Raji (cell line): ENCODE measurements around the gene ADCK2.

Source experiments
- POLR2A ChIP-seq: IDR thresholded peaks from 2 replicates; pipeline ENCODE4 v1.6.1; 2011; ENCODE audit warnings: low read depth, low read length, control low read depth; ENCODE audit not compliant: insufficient read depth

Gene ADCK2

DNA sequence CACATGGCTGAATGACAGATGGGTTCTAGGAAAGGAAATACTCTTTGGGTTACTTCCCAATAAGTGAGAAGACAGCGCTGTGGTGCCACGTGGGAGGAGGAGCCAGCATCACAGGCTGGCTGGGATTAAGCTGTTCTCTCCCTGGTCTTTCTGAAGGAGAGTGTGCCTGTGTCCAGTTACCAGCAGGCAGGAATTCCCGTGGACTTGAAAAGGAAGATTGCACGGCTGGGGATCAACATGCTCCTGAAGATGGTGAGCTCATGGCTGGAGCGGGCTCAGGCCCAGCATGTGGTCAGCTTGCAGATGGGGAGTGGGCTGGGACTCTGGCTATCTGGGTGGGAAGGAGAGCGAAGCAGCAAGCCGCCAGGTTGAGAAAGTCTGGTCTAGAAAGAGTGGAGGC, 8.1 kb downstream of the ADCK2 start:
- TF ChIP-seq POLR2A = no peak

DNA sequence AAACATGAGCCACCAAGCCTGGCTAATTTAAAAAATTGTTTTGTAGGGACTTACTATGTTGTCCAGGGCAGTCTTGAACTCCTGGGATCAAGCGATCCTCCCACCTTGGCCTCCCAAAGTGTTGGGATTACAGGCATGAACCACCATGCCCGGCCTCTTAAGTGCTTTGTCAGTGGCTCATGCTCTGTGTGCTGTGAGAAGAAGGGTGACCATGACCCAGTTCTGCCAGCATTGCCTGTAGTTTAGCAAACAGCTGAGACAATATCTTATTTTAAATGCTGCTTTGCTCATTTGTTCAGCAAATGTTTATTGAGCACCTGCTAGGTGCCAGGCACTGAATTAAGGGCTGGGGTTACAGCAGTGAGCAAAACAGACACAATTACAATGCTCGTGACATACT, 9.0 kb downstream of the ADCK2 start:
- TF ChIP-seq POLR2A = no peak

DNA sequence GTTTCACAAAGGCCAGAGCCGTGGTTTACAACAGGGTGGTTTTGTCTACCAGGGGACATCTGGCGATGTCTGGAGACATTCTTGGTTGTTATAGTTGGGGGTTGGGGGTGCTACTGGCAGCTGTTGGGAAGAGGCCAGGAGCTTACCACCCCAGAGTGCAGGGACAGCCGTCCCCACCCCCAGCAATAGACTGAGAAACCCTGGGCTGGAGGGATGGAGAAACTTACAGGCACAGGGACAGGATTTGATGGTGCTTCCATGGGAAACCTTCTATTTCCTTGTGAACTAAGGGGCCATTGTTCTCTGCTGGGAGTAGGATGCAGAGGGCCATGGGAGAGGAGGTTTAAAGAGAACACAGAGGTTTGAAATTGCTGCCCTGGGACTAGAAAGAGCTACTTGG, 10.9 kb downstream of the ADCK2 start:
- no peak for TF ChIP-seq POLR2A

DNA sequence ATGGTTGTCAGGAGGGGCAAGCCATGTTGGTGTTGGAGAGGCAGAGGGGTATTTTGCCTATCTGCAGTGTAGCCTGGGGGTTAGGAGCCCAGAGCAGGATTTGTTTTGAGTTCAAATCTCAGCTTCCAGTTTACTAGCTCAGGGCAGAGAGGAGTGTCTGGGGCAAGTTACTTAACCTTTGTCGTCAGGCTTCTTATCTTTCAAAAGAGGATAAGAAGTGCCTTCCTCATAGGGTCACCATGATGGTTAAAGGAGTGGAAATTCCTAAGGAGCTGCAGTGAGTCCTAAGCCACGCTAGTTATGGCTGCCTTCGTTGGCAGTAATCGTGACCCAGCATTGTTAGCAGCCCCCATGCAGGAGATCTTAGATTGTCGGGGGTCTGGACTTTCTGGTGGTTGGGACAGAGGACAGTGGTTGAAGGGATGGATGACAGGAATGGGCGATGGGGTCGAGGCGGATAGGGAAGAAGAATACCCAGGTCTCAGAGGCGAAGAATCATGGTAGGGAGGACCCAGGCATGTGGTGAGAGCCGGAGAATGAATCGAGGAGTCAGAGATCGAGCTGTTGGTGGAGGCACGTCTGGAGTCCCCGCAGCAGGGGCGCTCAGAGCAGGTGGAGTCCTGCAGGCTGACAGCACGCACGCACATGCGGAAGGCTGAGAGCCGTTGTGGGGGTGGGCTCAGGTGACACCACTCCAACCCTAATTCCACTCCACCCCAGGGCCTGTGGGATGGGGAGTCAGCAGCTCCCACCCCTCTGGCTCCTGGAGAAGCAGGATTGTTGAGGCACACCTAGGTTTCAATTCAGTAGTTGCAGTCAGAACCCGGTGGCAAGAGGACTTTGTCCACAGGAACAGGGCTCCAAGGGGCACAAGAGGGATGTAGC, 11.6 kb downstream of the ADCK2 start:
- no peak for TF ChIP-seq POLR2A

DNA sequence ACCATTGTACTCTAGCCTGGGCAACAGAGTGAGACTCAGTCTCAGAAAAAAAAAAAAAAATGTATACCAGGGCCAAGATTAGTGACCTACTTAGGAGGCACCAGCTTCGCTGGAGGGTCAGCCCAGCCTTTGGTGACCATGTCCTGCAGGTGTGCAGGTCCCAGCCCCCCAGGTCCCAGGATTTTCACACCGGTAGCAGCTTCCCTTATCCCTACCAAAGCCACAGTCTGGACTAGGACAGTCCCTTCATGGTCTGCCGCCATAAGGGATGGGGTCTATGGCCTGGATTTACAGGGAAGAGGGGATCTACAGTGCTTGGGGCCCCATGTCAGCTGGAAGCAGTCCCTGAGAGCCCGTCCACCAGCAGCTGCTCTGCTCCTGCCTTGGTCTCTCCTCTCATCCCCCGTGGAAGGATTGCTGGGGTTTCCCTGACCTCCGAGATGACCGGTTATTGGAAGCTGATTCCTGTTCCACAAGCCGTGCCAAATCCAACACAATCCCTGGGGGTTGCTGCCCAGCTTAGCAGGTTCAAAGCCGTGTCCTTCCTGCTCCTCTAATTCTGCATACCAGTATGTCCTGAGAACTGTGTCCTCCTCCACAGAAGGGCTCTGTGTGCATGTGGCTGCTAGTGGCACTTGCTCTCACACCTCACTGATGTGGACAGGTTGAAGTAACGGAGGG, 12.8 kb downstream of the ADCK2 start:
- TF ChIP-seq POLR2A = no peak

GRCh38 chr7:140686921-140687320, 14.2 kb downstream of the ADCK2 start:
- no peak for TF ChIP-seq POLR2A

DNA sequence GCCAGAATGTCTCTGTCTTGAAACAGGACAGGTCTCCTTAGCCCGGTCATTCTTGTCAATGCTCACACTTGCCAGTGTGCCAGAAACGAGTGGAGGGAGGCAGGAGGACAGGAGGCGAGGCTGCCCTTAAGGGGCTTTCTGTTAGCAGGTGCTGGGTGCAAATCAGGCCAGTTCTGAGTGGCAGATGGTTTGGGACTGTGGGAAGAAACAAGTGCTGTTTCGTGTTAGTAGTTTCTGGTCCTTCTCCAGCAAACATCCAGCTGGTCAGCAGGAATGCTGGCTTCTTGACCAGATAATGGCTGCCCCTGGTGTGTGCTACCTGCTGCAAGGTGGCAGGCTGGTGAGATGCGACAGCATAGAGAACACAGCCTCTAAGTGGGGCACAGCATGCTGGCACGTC, 15.6 kb downstream of the ADCK2 start:
- TF ChIP-seq POLR2A = no peak

GRCh38 chr7:140689199-140690152, 16.7 kb downstream of the ADCK2 start:
- TF ChIP-seq POLR2A = no peak

DNA sequence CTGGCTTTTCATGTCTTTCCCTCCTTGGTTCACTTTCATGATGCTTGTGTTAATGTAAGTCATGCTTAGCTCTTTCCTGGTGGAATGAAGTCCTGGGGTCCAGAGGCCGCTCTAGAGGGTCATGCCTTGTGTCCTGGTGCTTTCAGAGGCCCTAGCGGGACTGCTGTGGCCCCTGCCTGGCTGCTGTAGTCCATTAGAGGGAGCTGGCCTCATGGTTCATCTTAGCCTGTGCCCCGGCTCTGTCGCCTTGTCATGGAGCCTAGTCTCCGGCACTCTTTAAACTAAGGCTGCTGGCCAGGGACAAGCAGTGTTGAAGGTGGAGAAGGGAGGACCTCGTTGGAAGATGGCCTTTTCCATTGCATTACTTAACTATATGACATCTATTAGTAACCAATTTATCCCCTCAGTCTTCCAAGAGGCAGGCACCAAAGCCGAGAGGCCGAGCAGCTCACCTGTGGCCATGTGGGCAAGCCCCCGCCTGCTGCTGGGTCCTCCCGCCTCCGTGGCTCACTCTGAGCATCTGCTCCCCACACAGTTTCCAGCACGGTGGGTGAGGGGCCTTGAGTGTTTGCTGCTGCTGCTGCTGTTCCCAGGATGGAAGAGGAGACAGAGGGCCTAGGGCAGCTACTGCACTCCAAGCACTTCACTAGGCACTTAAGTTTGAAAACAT, 18.8 kb downstream of the ADCK2 start:
- no peak for TF ChIP-seq POLR2A

GRCh38 chr7:140694592-140694991, 21.8 kb downstream of the ADCK2 start:
- TF ChIP-seq POLR2A = no peak

DNA sequence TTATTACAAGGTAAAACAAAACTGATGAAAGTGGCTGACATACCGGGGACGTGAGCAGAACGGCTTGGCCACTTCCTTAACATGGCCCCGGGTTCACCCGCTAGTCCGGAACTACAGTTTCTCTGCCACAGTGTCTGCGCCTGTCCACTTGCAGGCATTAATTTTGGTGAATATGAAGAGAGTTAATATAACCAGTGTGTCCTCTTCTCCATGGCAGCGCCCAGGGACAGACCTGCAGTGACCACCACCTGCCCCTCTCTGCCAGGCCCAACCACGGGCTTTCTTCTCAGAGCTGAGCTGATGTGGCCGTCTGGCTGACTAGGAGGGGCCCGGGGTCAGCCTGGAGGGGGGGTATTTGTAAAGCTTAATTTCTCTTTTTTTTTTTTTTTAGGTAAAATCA, 22.6 kb downstream of the ADCK2 start:
- TF ChIP-seq POLR2A = no peak

GRCh38 chr7:140696024-140696679, 23.4 kb downstream of the ADCK2 start:
- no peak for TF ChIP-seq POLR2A

DNA sequence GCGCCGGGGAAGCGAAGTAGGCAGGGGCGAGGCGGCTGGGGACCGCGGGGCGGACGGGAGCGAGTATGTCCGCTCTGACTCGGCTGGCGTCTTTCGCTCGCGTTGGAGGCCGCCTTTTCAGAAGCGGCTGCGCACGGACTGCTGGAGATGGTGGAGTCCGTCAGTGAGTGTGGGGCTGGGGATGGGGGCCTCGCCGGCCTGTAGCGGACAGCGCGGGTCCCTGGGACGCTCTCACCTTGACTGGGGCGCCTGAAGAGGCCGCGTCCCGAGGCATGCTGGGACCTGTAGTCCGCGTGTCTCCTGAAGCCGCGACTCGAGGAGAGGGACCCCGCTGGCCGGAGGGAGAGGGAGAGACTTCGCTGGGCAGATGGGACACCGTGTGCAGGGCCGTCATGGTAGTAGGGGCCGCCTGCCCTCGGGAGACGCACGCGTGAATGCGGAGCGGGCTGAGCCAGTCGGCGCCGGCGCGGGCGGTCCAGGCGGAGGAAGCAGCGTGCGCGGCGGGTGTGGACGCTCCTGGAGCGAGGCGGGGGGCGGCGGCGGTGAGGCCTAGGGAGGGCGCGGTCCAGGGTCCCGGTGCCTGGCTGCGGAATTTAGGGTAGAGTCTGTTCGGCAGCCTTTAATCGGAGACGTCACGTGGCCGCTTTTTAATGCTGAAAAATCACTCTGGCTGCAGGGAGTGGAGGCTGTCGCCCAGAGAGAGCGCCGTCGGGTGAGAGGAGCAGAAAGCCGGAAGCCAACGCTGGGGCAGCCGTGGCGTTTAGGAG, 24.1 kb downstream of the ADCK2 start, which contains the start of gene NDUFB2:
Gene NDUFB2 (plus strand): TSS at position 29 of the 767 bp plus-strand sequence. CDS start 37 bp downstream, at position 66.
- TF ChIP-seq POLR2A = peak; percentile 96
